ENCODE results near the gene CNOT1. TPM values are rescaled to one million over a fixed set of nuclear protein-coding genes. Genes with fewer than 3 reads are reported as not detected.
"Not testable (repeated sequence)": the region's sequence is repeated elsewhere in the genome, so short reads cannot be mapped to it uniquely, and the experiment has no call there.

Gene CNOT1
- total RNA-seq, result 100 to 1,000 TPM; 245 to 259 TPM
- polyA plus RNA-seq, result 10 to 100 TPM; 65.1 to 95.9 (median 87.7) TPM
- total RNA-seq, result 278 to 465 (median 351) reads per million in 6 experiments

DNA sequence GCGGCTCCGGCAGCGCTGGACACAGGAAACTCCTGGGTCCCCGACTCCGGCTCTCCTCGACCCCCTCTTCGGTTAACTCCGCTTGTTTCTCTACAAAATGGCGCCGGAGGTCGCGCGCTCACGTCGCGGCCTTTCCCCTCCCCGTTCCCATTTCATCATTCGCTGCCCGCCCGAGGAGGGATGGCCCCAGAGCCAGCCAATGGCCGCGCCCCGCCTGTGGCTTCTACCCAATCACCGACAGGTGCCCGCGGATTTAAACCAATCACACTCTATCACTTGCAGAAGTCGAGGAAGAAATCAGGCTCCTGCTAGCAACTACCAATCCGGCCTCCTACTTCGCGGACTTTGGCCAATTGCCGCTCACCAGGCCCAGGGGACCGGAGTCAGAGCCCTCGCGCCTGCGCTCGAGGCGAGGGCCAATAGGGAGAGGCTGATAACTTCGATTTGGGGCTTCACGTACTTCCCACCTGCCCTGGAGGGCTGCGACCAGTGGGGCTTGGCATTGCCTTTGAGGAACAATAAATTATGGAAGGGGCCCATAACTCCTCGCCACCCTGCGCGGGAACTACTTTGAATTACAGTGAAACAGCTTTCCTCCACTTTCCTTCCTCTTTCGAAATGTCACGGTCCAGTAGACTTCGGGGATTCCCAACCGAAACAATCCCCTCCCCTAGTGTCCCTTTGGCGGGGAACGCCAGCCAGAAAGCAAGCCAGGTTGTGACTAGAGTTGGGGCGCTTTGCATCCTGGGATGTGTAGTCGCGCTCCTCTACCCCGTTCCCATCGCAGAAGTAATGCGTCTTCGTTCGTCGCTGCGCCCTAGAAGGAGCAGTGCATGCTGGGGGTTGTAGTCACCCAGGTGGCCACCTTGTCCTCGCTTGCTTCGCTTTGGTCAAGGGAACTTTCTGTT lies at the start of gene CNOT1:
Gene CNOT1, minus strand, starts transcription at position 94 of the 908 bp plus-strand sequence. CDS start 30,489 bp downstream, outside the sequence.
- DNase-seq (peak; percentile 92 to 100 (median 98)), ATAC-seq (peak; percentile 84 to 87)
- Mint-ChIP-seq H3K27ac (peak within 1 kb of the TSS; percentile 99 to 100 (median 100)), H3K36me3 (peaks cover 0 to 3% (median 3%) of the 10 kb centered on the region in 3 donors), H3K4me1 (peaks cover 11 to 40% (median 36%) of the 10 kb centered on the region in 4 donors), H3K4me3 (peak within 1 kb of the TSS; percentile 97 to 100 (median 99)), H3K9me3 (peaks cover 0 to 2% (median 0%) of the 10 kb centered on the region in 9 donors), H3K27me3 (peaks cover 0 to 5% (median 0%) of the 10 kb centered on the region in 5 donors)
- POLR2A ChIA-PET, result interaction anchor here (0.9 to 2.2 kb wide), 6 partner anchors 26 to 237 kb away, joined by 3 to 9 read pairs (median 3); partner anchors contain the start of genes GINS3 and SLC38A7

DNA sequence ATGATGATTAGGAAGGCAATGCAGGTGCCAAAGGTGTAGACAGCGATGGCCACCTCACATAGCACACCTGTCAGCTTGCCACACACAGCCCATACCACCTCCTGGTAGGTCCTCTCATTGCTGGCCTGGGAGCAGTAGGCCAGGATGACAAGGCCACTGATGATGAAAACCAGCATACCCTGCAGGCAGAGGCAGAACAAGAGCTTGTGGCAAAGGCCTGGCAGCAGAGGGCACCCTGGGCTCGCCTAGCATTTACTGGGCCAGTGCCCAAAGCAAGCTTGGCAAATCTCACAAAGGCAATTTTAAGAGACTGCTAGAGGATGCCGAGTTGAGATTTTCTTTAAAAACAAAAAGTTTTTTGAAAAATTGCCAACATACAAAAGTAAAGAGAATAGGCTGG lies 49.1 kb upstream of the CNOT1 start:
- Mint-ChIP-seq H3K36me3 (peaks cover 0 to 17% (median 7%) of the 10 kb centered on the region in 3 donors), H3K27me3 (no peaks in the 10 kb centered on the region), H3K27ac (no peak overlapping the region), H3K9me3 (no peaks in the 10 kb centered on the region), H3K4me3 (no peak overlapping the region), H3K4me1 (peaks cover 9 to 16% (median 12%) of the 10 kb centered on the region in 4 donors)
- DNase-seq (no peak), ATAC-seq (no peak)
- POLR2A ChIA-PET, result no interaction called here

DNA sequence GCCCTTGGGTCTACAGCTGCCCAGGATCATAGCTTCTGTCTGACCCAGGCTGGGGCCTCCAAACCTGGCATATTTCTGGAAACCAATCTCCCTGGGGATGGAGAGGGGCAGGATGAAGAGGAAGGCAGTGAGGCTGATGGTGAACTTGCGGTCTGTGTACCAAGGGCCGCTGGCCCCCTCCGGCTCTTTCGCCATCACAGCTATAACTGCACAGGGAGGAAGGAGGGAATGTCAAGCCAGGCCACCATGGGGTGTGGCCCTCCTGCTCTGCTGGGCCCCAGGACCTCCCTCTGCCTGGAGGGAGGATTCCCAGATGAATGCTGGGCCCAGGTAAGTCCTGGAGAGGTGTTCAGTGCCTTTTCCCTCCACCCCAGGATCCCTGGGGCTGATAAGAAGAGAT lies 48.6 kb upstream of the CNOT1 start:
- Mint-ChIP-seq H3K27me3 (no peaks in the 10 kb centered on the region), H3K27ac (peak overlapping the region in 1 of 10 donors; percentile 48), H3K36me3 (peaks cover 0 to 17% (median 7%) of the 10 kb centered on the region in 3 donors), H3K4me1 (peaks cover 5 to 11% (median 8%) of the 10 kb centered on the region in 4 donors), H3K9me3 (no peaks in the 10 kb centered on the region), H3K4me3 (no peak overlapping the region)
- POLR2A ChIA-PET, result no interaction called here
- no peak for DNase-seq
- no peak for ATAC-seq

DNA sequence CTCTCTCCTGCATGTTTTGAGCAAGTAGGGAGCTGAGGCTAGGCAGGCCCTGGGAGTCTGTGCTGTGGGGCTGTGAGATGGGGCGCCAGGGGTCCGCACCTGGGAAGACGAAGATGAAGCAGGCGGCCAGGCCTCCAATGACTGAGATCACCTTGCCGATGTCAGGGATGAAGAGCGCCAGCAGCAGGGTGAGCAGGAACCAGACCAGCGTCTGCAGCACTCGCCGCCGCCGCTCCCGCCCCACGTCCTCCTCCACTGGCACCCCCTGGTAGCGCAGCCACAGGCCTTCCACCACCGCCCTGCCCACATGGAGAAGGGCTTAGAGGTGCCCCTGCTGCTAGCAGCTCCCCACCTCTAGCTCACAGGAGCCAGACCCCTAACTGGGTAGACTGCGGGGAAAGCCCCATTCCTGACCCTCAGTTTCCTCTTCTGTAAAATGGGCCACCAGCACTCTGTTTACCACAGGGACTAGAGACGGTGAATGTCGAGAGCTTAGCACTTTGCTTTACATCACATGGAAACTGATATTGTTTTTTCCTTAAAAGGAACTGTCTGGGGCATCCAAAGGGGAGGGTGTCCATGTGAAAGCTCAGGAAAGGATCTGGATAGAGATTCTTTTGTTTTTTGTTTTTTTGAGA lies 41.4 kb upstream of the CNOT1 start:
- Mint-ChIP-seq H3K27me3 (no peaks in the 10 kb centered on the region), H3K4me3 (no peak overlapping the region), H3K36me3 (peaks cover 0 to 33% (median 16%) of the 10 kb centered on the region in 3 donors), H3K9me3 (no peaks in the 10 kb centered on the region), H3K4me1 (no peaks in the 10 kb centered on the region), H3K27ac (peak overlapping the region in 1 of 10 donors; percentile 34)
- DNase-seq, result no peak
- POLR2A ChIA-PET, result no interaction called here
- ATAC-seq, result no peak

DNA sequence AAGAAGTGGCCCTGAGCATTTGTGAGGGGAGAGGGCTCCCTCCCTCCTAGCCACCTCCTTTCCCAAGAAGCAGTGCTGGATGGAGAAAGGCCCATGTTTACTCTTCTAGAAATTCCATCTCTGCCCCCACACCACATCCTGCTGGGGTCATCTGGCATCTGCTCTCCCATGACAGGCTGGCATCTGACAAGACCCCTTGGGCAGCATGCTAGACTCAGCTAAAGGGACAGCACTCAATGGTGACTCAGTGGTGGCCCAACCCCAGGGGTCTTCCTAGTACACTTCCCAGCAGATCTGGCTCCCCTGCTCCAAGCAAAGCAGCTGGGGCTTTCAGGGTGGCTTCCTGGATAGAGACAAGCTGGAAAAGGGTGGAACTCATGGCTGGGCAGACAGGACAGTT lies 40.6 kb upstream of the CNOT1 start:
- H3K27me3 Mint-ChIP-seq, result no peaks in the 10 kb centered on the region
- no peaks in the 10 kb centered on the region for H3K9me3 Mint-ChIP-seq
- no peak overlapping the region for H3K4me3 Mint-ChIP-seq
- POLR2A ChIA-PET, result no interaction called here
- peaks cover 0 to 33% (median 16%) of the 10 kb centered on the region in 3 donors for H3K36me3 Mint-ChIP-seq
- H3K4me1 Mint-ChIP-seq, result no peaks in the 10 kb centered on the region
- no peak for ATAC-seq
- peak overlapping the region in 1 of 10 donors; percentile 63 for H3K27ac Mint-ChIP-seq
- DNase-seq, result no peak

DNA sequence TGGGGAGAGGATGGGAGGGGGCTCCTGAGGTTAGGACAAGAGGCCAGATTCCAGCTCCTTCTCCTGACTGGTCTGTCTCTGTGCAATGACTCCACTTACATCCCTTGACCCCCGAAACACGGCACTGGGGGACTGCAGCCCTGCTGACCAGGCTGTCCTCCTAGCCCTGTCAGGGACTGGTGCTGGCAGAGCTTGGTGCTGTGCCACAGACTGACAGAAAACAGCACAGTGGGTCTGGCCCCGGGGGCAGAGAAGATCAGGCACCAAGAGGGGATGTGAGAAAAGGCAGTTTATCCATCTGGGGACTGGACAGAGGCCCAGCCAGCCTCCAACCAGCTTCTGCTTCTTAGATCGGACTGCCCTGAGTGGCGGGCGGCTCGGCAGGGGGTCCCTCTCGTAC lies 35.6 kb upstream of the CNOT1 start:
- Mint-ChIP-seq H3K27ac (peak overlapping the region in 2 of 10 donors; percentile 61 to 74), H3K9me3 (no peaks in the 10 kb centered on the region), H3K36me3 (peaks cover 0 to 20% (median 14%) of the 10 kb centered on the region in 3 donors), H3K4me3 (no peak overlapping the region), H3K4me1 (no peaks in the 10 kb centered on the region), H3K27me3 (peaks cover 0 to 4% (median 3%) of the 10 kb centered on the region in 5 donors)
- no peak for DNase-seq
- POLR2A ChIA-PET, result interaction anchor here (0.6 kb wide), 1 partner anchor 10 kb away, joined by 8 read pairs; no protein-coding TSS in a partner anchor
- ATAC-seq, result no peak

DNA sequence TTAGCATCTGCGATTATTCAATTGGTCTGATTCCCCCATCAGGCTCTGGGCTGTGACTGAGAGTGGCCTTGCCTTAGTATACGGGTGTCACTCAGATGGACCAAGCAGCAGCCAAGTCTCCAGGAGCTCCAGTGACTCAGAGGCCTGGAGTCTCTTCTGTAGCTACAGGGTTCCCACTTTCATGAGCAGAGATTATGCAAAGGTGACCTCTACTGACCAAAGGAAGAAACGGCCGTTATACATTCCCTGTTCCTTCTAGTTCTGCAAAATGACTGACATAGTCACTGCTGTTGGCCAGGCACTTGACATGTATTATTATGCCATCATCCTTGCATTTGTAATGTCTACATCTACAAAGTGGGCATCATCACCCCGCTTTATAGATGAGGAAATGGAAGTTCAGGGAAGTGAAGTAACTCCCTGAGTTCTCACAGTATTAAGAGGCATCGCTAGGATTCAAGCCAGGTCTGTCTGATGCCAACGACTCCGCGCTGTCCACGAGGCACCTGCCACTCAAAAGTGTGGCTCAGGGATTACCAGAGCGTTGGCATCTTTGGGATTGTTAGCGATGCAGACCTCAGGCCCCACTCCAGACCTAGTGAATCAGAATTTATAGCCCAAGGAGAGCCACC lies 31.7 kb upstream of the CNOT1 start:
- H3K4me1 Mint-ChIP-seq, result no peaks in the 10 kb centered on the region
- peaks cover 0 to 2% (median under 1%) of the 10 kb centered on the region in 3 donors for H3K36me3 Mint-ChIP-seq
- DNase-seq (no peak), ATAC-seq (peak in 1 of 2 donors; percentile 49)
- H3K27ac Mint-ChIP-seq, result no peak overlapping the region
- no peak overlapping the region for H3K4me3 Mint-ChIP-seq
- POLR2A ChIA-PET, result no interaction called here
- peaks cover 0 to 10% (median 3%) of the 10 kb centered on the region in 5 donors for H3K27me3 Mint-ChIP-seq
- no peaks in the 10 kb centered on the region for H3K9me3 Mint-ChIP-seq

DNA sequence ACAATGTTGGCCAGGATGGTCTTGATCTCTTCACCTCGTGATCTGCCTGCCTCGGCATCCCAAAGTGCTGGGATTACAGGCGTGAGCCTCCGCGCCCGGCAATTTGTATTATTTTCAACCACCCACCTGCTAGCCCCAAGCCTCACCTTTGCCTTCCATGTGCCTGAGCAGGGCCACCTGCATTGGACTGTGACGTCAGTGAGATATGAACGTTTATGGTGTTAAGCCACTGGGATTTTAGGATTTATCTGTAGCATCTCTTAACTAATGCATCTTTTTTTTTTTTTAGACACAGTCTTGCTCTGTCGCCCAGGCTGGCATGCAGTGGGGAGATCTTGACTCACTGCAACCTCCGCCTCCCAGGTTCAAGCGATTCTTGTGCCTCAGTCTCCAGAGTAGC lies 30.3 kb upstream of the CNOT1 start:
- POLR2A ChIA-PET, result interaction anchor here (0.7 kb wide), 1 partner anchor 8 kb away, joined by 3 read pairs; no protein-coding TSS in a partner anchor
- not testable (repeated sequence) for H3K9me3 Mint-ChIP-seq, H3K4me1 Mint-ChIP-seq, H3K27ac Mint-ChIP-seq, H3K4me3 Mint-ChIP-seq, ATAC-seq, DNase-seq, H3K36me3 Mint-ChIP-seq
- H3K27me3 Mint-ChIP-seq, result peaks cover 0 to 10% (median 3%) of the 10 kb centered on the region in 5 donors

DNA sequence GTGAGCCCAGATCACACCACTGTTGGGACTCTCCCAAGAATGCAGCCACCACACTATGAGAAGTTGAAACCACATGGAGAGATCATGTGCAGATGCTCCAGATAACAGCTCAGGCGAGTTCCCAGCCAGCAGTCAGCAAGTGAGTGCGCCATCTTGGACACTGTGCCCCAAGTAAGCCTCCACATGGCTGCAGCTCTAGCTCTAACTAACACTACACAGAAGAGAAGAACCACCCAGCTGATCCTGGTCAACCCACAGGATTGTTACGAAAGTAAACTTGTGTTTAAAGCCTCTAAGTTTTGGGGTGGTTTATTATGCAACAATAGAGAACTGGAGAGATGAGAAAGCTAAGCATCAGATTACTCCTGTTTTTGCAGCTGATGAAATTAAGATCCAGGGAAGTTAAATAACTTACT lies 29.2 kb upstream of the CNOT1 start:
- Mint-ChIP-seq H3K4me3 (no peak overlapping the region), H3K9me3 (no peaks in the 10 kb centered on the region)
- POLR2A ChIA-PET, result interaction anchor here (0.5 kb wide), 1 partner anchor 144 kb away, joined by 3 read pairs; no protein-coding TSS in a partner anchor

DNA sequence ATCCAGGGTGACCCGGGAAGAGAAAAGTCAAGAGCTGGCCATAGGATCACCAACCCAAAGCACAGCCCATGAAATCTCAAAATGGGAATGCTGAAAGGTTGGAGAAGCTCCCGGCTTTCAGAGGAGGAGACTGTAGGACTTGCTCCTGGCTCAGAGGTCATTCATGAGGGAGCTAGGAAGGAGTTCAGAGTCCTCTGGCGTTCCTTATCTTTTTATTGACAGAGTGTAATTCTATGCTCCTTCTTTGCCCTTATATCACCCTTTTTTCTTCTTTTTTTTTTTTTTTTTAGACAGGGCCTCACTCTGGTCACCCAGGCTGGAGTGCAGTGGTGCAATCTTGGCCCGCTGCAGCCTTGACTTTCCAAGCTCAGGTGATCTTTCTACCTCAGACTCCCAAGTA lies 27.3 kb upstream of the CNOT1 start:
- H3K4me1 Mint-ChIP-seq, result no peaks in the 10 kb centered on the region
- POLR2A ChIA-PET, result interaction anchor here (0.7 kb wide), 2 partner anchors 31 to 132 kb away, joined by 4 to 6 read pairs; no protein-coding TSS in a partner anchor
- no peak for ATAC-seq
- no peaks in the 10 kb centered on the region for H3K9me3 Mint-ChIP-seq
- H3K36me3 Mint-ChIP-seq, result no peaks in the 10 kb centered on the region
- H3K4me3 Mint-ChIP-seq, result no peak overlapping the region
- no peak overlapping the region for H3K27ac Mint-ChIP-seq
- H3K27me3 Mint-ChIP-seq, result peaks cover 0 to 10% (median 6%) of the 10 kb centered on the region in 5 donors
- no peak for DNase-seq

More for the DNA sequence above, 29.2 kb upstream of the CNOT1 start:
- Mint-ChIP-seq H3K4me1 (no peaks in the 10 kb centered on the region), H3K36me3 (no peaks in the 10 kb centered on the region), H3K27me3 (peaks cover 0 to 10% (median 6%) of the 10 kb centered on the region in 5 donors), H3K27ac (peak overlapping the region in 1 of 10 donors; percentile 28)
- no peak for DNase-seq
- no peak for ATAC-seq

DNA sequence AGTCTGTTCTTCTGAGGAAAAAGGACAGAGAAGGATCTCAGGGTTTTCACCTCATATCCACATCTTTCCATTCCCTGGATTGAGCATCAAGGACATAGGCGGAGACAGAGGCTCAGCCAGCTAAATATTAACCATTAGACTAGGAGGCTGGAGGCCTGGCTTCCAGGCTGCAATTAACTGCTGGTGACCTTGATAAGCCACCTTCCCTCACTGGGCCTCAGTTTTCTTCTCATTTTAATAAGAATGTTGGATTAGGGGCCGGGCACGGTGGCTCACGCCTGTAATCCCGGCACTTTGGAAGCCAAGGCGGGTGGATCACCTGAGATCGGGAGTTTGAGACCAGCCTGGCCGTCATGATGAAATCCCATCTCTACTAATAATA lies 25.6 kb upstream of the CNOT1 start:
- Mint-ChIP-seq H3K27ac (no peak overlapping the region), H3K27me3 (peaks cover 0 to 6% (median 4%) of the 10 kb centered on the region in 5 donors), H3K4me3 (no peak overlapping the region), H3K4me1 (no peaks in the 10 kb centered on the region), H3K9me3 (no peaks in the 10 kb centered on the region), H3K36me3 (no peaks in the 10 kb centered on the region)
- POLR2A ChIA-PET, result no interaction called here
- DNase-seq (no peak), ATAC-seq (no peak)

DNA sequence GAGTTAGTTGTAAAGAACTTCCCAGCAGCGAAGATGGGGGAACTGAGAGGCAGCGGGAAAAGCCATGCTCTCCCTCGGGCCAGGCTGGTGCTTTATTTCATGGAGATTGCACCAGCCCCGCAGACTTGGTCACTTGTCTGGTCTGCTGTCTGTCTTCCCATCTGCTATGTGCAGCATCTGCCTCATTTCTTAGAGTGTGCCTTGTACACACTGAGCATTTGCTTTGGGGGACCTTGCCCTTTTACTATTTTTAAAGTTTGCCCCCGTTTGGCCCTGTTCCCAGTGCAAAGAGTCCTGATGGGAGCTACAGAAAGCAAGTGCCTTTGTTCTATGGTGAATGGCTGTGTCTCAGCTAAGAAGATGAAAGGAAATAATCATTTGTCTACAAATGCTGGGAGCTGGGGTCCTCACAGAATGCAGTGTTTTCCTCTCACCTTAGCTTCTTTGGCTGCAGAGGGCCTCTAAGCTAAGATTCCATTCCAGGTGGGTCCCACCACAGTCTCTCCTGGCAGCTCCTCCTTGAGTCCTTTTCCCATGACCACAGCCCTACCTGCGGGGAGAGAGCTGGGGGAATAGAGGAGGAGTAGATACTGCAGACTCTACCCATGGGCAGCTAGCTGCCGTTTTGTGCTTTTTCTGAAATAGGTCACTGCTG lies 25.1 kb upstream of the CNOT1 start:
- Mint-ChIP-seq H3K27ac (no peak overlapping the region), H3K4me3 (no peak overlapping the region), H3K27me3 (peaks cover 0 to 5% (median 4%) of the 10 kb centered on the region in 5 donors), H3K36me3 (no peaks in the 10 kb centered on the region), H3K9me3 (no peaks in the 10 kb centered on the region), H3K4me1 (no peaks in the 10 kb centered on the region)
- DNase-seq (no peak), ATAC-seq (no peak)
- POLR2A ChIA-PET, result no interaction called here

Measured in naive thymus-derived CD8-positive, alpha-beta T cell (primary cell).